SK-N-SH (cell line): ENCODE results near the gene SGF29.

Experiments
- CTCF ChIP-seq: fragments of 200-600 bp; sonication (generic); IDR thresholded peaks from 2 replicates; pipeline ENCODE4 v1.6.1; 2017; ENCODE audit warnings: antibody characterized with exemption, mild to moderate bottlenecking, moderate library complexity
- MAX ChIP-seq: IDR thresholded peaks from 2 replicates; pipeline ENCODE4 v1.4.0; 2012; ENCODE audit warnings: low read depth
- NRF1 ChIP-seq: IDR thresholded peaks from 2 replicates; pipeline ENCODE4 v1.6.1; 2012; ENCODE audit warnings: low read depth, mild to moderate bottlenecking, low read length
- RCOR1 ChIP-seq: fragments of 150-350 bp; IDR thresholded peaks from 2 replicates; pipeline ENCODE4 v1.6.1; 2017; ENCODE audit warnings: antibody characterized with exemption, low read length
- REST ChIP-seq: IDR thresholded peaks from 2 replicates; pipeline ENCODE4 v1.6.1; 2012; ENCODE audit warnings: mild to moderate bottlenecking, low read depth, low read length, moderate library complexity
- SIN3A ChIP-seq: IDR thresholded peaks from 2 replicates; pipeline ENCODE4 v1.6.1; 2012; ENCODE audit warnings: low read depth, mild to moderate bottlenecking, low read length, moderate library complexity, borderline replicate concordance
- USF1 ChIP-seq: IDR thresholded peaks from 2 replicates; pipeline ENCODE4 v1.4.0; 2012; ENCODE audit warnings: low read depth, borderline replicate concordance

- TF ChIP-seq MAX (no peak), CTCF (no peak), NRF1 (no peak), RCOR1 (no peak), USF1 (no peak), SIN3A (no peak), REST (no peak)
Measured at GRCh38 chr16:28580726-28581315, 27.1 kb downstream of the SGF29 start.
